ENCODE data around the gene PTPRM. TPM values are rescaled to one million over a fixed set of nuclear protein-coding genes. Genes with fewer than 3 reads are reported as not detected.

PTPRM gene
- total RNA-seq, 1 experiment from 2014 or later = 11.1 TPM

DNA sequence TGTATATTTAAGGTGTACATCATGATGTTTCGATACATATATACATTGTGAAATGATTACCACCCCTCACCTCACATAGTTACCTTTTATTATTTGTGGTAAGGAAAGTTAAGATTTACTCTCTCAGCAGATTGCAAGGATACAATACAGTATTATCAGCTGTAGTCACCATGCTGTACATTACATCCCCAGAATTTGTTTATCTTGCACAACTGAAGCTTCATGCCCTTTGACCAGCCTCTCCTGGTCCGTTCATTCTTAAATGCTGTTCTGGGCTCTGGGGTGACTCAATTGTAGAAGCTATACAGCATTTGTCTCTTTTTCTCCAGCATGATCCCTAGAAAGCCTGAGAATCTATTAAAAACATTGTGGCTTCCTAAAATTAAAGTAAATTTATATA is 90.8 kb downstream of the PTPRM start:
- ChIA-PET CTCF (no interaction called here), POLR2A (no interaction called here)
- TF ChIP-seq GTF2I (CRISPR knock-in tag; conservative IDR thresholded peaks at IDR 0.05) (no peak), FOXK1 (CRISPR knock-in tag; IDR thresholded peaks at IDR 0.05) (no peak), TEAD1 (CRISPR knock-in tag; IDR thresholded peaks at IDR 0.05) (no peak), RORB (CRISPR knock-in tag; IDR thresholded peaks at IDR 0.05) (no peak), EMX1 (CRISPR knock-in tag; IDR thresholded peaks at IDR 0.05) (no peak), ZNF423 (CRISPR knock-in tag; IDR thresholded peaks at IDR 0.05) (no peak), SMAD4 (CRISPR knock-in tag; IDR thresholded peaks at IDR 0.05) (no peak), ELF4 (CRISPR knock-in tag; IDR thresholded peaks at IDR 0.05; ENCODE audit: low read depth) (no peak), ZNF121 (CRISPR knock-in tag; IDR thresholded peaks at IDR 0.05) (no peak)
- TF ChIP-seq, protein P1, sequence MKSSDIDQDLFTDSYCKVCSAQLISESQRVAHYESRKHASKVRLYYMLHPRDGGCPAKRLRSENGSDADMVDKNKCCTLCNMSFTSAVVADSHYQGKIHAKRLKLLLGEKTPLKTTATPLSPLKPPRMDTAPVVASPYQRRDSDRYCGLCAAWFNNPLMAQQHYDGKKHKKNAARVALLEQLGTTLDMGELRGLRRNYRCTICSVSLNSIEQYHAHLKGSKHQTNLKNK (CRISPR knock-in tag; IDR thresholded peaks at IDR 0.05) = no peak
- TF ChIP-seq, protein P2, sequence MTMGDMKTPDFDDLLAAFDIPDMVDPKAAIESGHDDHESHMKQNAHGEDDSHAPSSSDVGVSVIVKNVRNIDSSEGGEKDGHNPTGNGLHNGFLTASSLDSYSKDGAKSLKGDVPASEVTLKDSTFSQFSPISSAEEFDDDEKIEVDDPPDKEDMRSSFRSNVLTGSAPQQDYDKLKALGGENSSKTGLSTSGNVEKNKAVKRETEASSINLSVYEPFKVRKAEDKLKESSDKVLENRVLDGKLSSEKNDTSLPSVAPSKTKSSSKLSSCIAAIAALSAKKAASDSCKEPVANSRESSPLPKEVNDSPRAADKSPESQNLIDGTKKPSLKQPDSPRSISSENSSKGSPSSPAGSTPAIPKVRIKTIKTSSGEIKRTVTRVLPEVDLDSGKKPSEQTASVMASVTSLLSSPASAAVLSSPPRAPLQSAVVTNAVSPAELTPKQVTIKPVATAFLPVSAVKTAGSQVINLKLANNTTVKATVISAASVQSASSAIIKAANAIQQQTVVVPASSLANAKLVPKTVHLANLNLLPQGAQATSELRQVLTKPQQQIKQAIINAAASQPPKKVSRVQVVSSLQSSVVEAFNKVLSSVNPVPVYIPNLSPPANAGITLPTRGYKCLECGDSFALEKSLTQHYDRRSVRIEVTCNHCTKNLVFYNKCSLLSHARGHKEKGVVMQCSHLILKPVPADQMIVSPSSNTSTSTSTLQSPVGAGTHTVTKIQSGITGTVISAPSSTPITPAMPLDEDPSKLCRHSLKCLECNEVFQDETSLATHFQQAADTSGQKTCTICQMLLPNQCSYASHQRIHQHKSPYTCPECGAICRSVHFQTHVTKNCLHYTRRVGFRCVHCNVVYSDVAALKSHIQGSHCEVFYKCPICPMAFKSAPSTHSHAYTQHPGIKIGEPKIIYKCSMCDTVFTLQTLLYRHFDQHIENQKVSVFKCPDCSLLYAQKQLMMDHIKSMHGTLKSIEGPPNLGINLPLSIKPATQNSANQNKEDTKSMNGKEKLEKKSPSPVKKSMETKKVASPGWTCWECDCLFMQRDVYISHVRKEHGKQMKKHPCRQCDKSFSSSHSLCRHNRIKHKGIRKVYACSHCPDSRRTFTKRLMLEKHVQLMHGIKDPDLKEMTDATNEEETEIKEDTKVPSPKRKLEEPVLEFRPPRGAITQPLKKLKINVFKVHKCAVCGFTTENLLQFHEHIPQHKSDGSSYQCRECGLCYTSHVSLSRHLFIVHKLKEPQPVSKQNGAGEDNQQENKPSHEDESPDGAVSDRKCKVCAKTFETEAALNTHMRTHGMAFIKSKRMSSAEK (CRISPR knock-in tag; IDR thresholded peaks at IDR 0.05; ENCODE audit: borderline replicate concordance) = no peak
- Mint-ChIP-seq H3K27ac (no peak overlapping the region), H3K27me3 (ENCODE audit: low read depth) (no peaks in the 10 kb centered on the region), H3K9me3 (peaks cover 3% of the 10 kb centered on the region; the same call in 1 of the 2 replicates), H3K36me3 (no peaks in the 10 kb centered on the region), H3K4me3 (no peak overlapping the region), H3K4me1 (peaks cover 16% of the 10 kb centered on the region)
- DNase-seq (ENCODE audit: low spot score) (no peak), ATAC-seq (no peak)

DNA sequence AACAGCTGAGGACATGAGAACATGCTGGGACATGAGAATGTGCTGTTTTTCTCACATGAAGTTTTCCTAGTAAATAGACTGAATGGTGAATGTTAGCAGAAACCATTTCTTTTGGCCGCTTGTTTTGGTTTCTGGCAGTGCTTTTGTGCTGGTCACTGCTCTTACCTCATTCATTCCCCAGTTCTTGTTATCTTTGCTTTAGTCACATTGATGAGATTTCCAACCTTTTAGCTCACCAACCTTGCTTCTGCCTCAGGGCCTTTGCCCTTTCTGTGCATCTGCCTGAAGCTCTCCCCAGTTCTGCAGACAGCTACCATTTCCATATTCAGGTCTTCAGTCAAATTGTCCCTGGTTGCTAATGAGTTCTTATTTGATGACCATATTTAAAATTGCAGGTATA is 91.6 kb downstream of the PTPRM start:
- H3K4me3 Mint-ChIP-seq = no peak overlapping the region
- TF ChIP-seq ZNF317 (CRISPR knock-in tag; IDR thresholded peaks at IDR 0.05; ENCODE audit: borderline replicate concordance, low read depth) = no peak
- TF ChIP-seq, protein P3, sequence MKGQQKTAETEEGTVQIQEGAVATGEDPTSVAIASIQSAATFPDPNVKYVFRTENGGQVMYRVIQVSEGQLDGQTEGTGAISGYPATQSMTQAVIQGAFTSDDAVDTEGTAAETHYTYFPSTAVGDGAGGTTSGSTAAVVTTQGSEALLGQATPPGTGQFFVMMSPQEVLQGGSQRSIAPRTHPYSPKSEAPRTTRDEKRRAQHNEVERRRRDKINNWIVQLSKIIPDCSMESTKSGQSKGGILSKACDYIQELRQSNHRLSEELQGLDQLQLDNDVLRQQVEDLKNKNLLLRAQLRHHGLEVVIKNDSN (CRISPR knock-in tag; IDR thresholded peaks at IDR 0.05) = no peak
- TF ChIP-seq, protein P4, sequence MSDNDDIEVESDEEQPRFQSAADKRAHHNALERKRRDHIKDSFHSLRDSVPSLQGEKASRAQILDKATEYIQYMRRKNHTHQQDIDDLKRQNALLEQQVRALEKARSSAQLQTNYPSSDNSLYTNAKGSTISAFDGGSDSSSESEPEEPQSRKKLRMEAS (CRISPR knock-in tag; IDR thresholded peaks at IDR 0.05) = no peak
- TF ChIP-seq OVOL2 (CRISPR knock-in tag; IDR thresholded peaks at IDR 0.05; ENCODE audit: borderline replicate concordance) = no peak

DNA sequence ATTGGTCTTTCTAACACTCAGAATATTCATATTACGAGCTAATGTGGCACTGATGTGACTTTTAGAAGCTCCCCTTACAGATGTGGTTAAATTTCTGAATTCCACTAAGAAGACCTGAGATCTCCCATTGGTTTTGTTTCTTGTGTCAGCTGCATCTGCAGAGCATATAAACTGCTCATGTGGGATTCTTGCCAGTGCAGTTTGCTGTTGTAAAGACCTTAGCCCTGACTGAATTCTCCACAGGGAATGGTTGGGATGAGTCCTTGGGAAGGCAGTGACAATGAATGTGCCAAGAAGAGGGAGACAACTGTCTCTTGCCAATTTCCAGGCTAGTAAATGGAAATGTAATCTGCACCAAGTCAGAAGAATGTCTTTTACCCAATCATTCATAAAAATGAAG is 94.1 kb downstream of the PTPRM start:
- CTCF ChIA-PET = no interaction called here
- H3K4me3 Mint-ChIP-seq = no peak overlapping the region
- no peak overlapping the region for H3K27ac Mint-ChIP-seq
- no peaks in the 10 kb centered on the region for H3K27me3 Mint-ChIP-seq (ENCODE audit: low read depth)
- no peaks in the 10 kb centered on the region for H3K9me3 Mint-ChIP-seq
- no peaks in the 10 kb centered on the region for H3K36me3 Mint-ChIP-seq
- POLR2A ChIA-PET = no interaction called here
- peaks cover 25% of the 10 kb centered on the region for H3K4me1 Mint-ChIP-seq
- ATAC-seq (no peak), DNase-seq (ENCODE audit: low spot score) (no peak)
- TF ChIP-seq, protein P5, sequence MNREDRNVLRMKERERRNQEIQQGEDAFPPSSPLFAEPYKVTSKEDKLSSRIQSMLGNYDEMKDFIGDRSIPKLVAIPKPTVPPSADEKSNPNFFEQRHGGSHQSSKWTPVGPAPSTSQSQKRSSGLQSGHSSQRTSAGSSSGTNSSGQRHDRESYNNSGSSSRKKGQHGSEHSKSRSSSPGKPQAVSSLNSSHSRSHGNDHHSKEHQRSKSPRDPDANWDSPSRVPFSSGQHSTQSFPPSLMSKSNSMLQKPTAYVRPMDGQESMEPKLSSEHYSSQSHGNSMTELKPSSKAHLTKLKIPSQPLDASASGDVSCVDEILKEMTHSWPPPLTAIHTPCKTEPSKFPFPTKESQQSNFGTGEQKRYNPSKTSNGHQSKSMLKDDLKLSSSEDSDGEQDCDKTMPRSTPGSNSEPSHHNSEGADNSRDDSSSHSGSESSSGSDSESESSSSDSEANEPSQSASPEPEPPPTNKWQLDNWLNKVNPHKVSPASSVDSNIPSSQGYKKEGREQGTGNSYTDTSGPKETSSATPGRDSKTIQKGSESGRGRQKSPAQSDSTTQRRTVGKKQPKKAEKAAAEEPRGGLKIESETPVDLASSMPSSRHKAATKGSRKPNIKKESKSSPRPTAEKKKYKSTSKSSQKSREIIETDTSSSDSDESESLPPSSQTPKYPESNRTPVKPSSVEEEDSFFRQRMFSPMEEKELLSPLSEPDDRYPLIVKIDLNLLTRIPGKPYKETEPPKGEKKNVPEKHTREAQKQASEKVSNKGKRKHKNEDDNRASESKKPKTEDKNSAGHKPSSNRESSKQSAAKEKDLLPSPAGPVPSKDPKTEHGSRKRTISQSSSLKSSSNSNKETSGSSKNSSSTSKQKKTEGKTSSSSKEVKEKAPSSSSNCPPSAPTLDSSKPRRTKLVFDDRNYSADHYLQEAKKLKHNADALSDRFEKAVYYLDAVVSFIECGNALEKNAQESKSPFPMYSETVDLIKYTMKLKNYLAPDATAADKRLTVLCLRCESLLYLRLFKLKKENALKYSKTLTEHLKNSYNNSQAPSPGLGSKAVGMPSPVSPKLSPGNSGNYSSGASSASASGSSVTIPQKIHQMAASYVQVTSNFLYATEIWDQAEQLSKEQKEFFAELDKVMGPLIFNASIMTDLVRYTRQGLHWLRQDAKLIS (CRISPR knock-in tag; IDR thresholded peaks at IDR 0.05; ENCODE audit: borderline replicate concordance) = no peak
- TF ChIP-seq NR2C2 (CRISPR knock-in tag; IDR thresholded peaks at IDR 0.05) (no peak), JAZF1 (CRISPR knock-in tag; IDR thresholded peaks at IDR 0.05) (no peak)
- TF ChIP-seq, protein P6, sequence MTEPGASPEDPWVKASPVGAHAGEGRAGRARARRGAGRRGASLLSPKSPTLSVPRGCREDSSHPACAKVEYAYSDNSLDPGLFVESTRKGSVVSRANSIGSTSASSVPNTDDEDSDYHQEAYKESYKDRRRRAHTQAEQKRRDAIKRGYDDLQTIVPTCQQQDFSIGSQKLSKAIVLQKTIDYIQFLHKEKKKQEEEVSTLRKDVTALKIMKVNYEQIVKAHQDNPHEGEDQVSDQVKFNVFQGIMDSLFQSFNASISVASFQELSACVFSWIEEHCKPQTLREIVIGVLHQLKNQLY (CRISPR knock-in tag; IDR thresholded peaks at IDR 0.05) = no peak
- TF ChIP-seq, protein P7, sequence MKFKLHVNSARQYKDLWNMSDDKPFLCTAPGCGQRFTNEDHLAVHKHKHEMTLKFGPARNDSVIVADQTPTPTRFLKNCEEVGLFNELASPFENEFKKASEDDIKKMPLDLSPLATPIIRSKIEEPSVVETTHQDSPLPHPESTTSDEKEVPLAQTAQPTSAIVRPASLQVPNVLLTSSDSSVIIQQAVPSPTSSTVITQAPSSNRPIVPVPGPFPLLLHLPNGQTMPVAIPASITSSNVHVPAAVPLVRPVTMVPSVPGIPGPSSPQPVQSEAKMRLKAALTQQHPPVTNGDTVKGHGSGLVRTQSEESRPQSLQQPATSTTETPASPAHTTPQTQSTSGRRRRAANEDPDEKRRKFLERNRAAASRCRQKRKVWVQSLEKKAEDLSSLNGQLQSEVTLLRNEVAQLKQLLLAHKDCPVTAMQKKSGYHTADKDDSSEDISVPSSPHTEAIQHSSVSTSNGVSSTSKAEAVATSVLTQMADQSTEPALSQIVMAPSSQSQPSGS (CRISPR knock-in tag; IDR thresholded peaks at IDR 0.05; ENCODE audit: borderline replicate concordance, low read depth) = no peak
- TF ChIP-seq, protein P8, sequence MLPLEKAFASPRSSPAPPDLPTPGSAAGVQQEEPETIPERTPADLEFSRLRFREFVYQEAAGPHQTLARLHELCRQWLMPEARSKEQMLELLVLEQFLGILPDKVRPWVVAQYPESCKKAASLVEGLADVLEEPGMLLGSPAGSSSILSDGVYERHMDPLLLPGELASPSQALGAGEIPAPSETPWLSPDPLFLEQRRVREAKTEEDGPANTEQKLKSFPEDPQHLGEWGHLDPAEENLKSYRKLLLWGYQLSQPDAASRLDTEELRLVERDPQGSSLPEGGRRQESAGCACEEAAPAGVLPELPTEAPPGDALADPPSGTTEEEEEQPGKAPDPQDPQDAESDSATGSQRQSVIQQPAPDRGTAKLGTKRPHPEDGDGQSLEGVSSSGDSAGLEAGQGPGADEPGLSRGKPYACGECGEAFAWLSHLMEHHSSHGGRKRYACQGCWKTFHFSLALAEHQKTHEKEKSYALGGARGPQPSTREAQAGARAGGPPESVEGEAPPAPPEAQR (CRISPR knock-in tag; IDR thresholded peaks at IDR 0.05) = no peak

More for the DNA sequence above, 91.6 kb downstream of the PTPRM start:
- DNase-seq (ENCODE audit: low spot score) (no peak), ATAC-seq (no peak)
- H3K9me3 Mint-ChIP-seq = no peaks in the 10 kb centered on the region
- ChIA-PET POLR2A (no interaction called here), CTCF (no interaction called here)
- H3K27me3 Mint-ChIP-seq (ENCODE audit: low read depth) = no peaks in the 10 kb centered on the region
- H3K36me3 Mint-ChIP-seq = no peaks in the 10 kb centered on the region
- H3K27ac Mint-ChIP-seq = no peak overlapping the region
- peaks cover 16% of the 10 kb centered on the region for H3K4me1 Mint-ChIP-seq
